ENCODE results near the gene SLX4IP.

- TF ChIP-seq CREB1 (CRISPR knock-in tag; IDR thresholded peaks at IDR 0.05) (no peak), MAX (CRISPR knock-in tag; IDR thresholded peaks at IDR 0.05) (0 out of 2 replicates have a peak, but pooled peaks have one; percentile 20), CTCF (IDR thresholded peaks at IDR 0.05) (no peak), ZBTB21 (CRISPR knock-in tag; IDR thresholded peaks at IDR 0.05; ENCODE audit: borderline replicate concordance) (no peak), JUN (CRISPR knock-in tag; IDR thresholded peaks at IDR 0.05) (no peak), TP53 (CRISPR knock-in tag; IDR thresholded peaks at IDR 0.05) (no peak), ESRRA (CRISPR knock-in tag; IDR thresholded peaks at IDR 0.05; ENCODE audit: borderline replicate concordance) (no peak), ATF3 (CRISPR knock-in tag; conservative IDR thresholded peaks at IDR 0.05) (no peak), PREB (CRISPR knock-in tag; IDR thresholded peaks at IDR 0.05; ENCODE audit: borderline replicate concordance) (no peak), ZNF425 (CRISPR knock-in tag; conservative IDR thresholded peaks at IDR 0.05) (no peak), MLX (CRISPR knock-in tag; IDR thresholded peaks at IDR 0.05) (no peak)
Observed at GRCh38 chr20:10672624-10673127, 237.6 kb downstream of the SLX4IP start.

All from WTC11 (cell line).